Measurements from ENCODE around the gene MAMLD1.

- TF ChIP-seq POLR2A (IDR thresholded peaks at IDR 0.05) (no peak), CTCF (IDR thresholded peaks at IDR 0.05) (no peak)
Measured at GRCh38 chrX:150540965-150541364, 177.8 kb downstream of the MAMLD1 start.

Data from body of pancreas (tissue), 4 donors.